ENCODE data around the gene SNX11.

SNX11 gene

GRCh38 chr17:48159232-48159631 is 51.7 kb downstream of the SNX11 start:
- in situ Hi-C loops (cut with MboI; ENCODE audit: low sequenced_read_pairs), result no loop called here

GRCh38 chr17:48160177-48161081 is 52.9 kb downstream of the SNX11 start:
- in situ Hi-C loops (cut with MboI; ENCODE audit: low sequenced_read_pairs), result no loop called here

- in situ Hi-C loops (cut with MboI; ENCODE audit: low sequenced_read_pairs), result no loop called here
Observed at GRCh38 chr17:48161127-48161905, 53.8 kb downstream of the SNX11 start.

GRCh38 chr17:48162306-48162934 is 54.9 kb downstream of the SNX11 start:
- in situ Hi-C loops (cut with MboI; ENCODE audit: low sequenced_read_pairs), result no loop called here

GRCh38 chr17:48162946-48163506 is 55.5 kb downstream of the SNX11 start:
- in situ Hi-C loops (cut with MboI; ENCODE audit: low sequenced_read_pairs), result no loop called here

- in situ Hi-C loops (cut with MboI; ENCODE audit: low sequenced_read_pairs), result no loop called here
Observed at GRCh38 chr17:48163809-48164208, 56.2 kb downstream of the SNX11 start.

- in situ Hi-C loops (cut with MboI; ENCODE audit: low sequenced_read_pairs), result no loop called here
Observed at GRCh38 chr17:48169926-48170325, 62.4 kb downstream of the SNX11 start.
